Peyer's patch (tissue), 4 donors: ENCODE results near the gene C10orf67. TPM values are rescaled to one million over a fixed set of nuclear protein-coding genes. Genes with fewer than 3 reads are reported as not detected.

ENCODE experiments used
- DNase-seq, 3 donors: peaks; one replicate each; pipeline ENCODE4 v3.0.0-alpha.2; 2017 to 2019
- H3K27ac ChIP-seq, 4 donors: fragments of 200-600 bp; sonication (generic); one replicate each; pipeline ENCODE4 v1.5.1; 2016 to 2019
- H3K27me3 ChIP-seq, 2 donors: fragments of 200-600 bp; sonication (generic); one replicate each; pipeline ENCODE4 v1.5.1; 2019
- H3K36me3 ChIP-seq, 3 donors: fragments of 200-600 bp; sonication (generic); one replicate each; pipeline ENCODE4 v1.5.1; 2016 to 2019
- H3K4me1 ChIP-seq, 4 donors: fragments of 200-600 bp; sonication (generic); one replicate each; pipeline ENCODE4 v1.5.1; 2016 to 2019
- H3K4me3 ChIP-seq, 4 donors: fragments of 200-600 bp; sonication (generic); 1 replicate in 3 of 4; 2 replicates in 1 of 4; pipeline ENCODE4 v1.5.1; 2016 to 2019; ENCODE audit warnings: mild to moderate bottlenecking in 1 of 4
- H3K9me3 ChIP-seq, 4 donors: fragments of 200-600 bp; sonication (generic); one replicate each; pipeline ENCODE4 v1.5.1; 2016 to 2019; ENCODE audit warnings: mild to moderate bottlenecking in 1 of 4
- CTCF ChIP-seq, 6 experiments: fragments of 450-650 bp in 4 of 6; fragments of 200-600 bp in 2 of 6; sonication (generic) in 1 of 6; IDR thresholded peaks; one replicate each; pipeline ENCODE4 v1.5.1; 2017 to 2019; ENCODE audit warnings: antibody characterized with exemption in 6 of 6, mild to moderate bottlenecking in 3 of 6, moderate library complexity in 1 of 6
- POLR2A ChIP-seq, 2 donors: fragments of 450-650 bp; IDR thresholded peaks; one replicate each; pipeline ENCODE4 v1.5.1; 2017; ENCODE audit warnings: antibody characterized with exemption in 2 of 2, mild to moderate bottlenecking in 2 of 2, moderate library complexity in 2 of 2
- total RNA-seq, 4 donors: library from RNA; depleted of rRNA; stranded (reverse); fragments of >200 nt; gene quantifications; one replicate each; pipeline ENCODE4 v1.1.0, GENCODE V29; 2016

The C10orf67 gene
- total RNA-seq, 4 donors from 2014 or later, result 1.2 TPM; not detected in 3

- H3K4me3 ChIP-seq, result no peak overlapping the region
- no peaks in the 10 kb centered on the region for H3K4me1 ChIP-seq
- no peaks in the 10 kb centered on the region for H3K36me3 ChIP-seq
- H3K27me3 ChIP-seq, result peaks cover 0 to 5% of the 10 kb centered on the region in 2 donors
- no peak overlapping the region for H3K27ac ChIP-seq
- TF ChIP-seq CTCF (IDR thresholded peaks at IDR 0.05) (no peak), POLR2A (IDR thresholded peaks at IDR 0.05) (no peak)
- H3K9me3 ChIP-seq, result no peaks in the 10 kb centered on the region
- no peak for DNase-seq
Measured at GRCh38 chr10:23204773-23205172, 139.8 kb downstream of the C10orf67 start.

- no peak overlapping the region for H3K27ac ChIP-seq
- peaks cover 0 to 9% of the 10 kb centered on the region in 2 donors for H3K27me3 ChIP-seq
- no peak for DNase-seq
- TF ChIP-seq POLR2A (IDR thresholded peaks at IDR 0.05) (no peak), CTCF (IDR thresholded peaks at IDR 0.05) (no peak)
- H3K4me3 ChIP-seq, result no peak overlapping the region
- H3K36me3 ChIP-seq, result no peaks in the 10 kb centered on the region
- no peaks in the 10 kb centered on the region for H3K4me1 ChIP-seq
- no peaks in the 10 kb centered on the region for H3K9me3 ChIP-seq
Measured at GRCh38 chr10:23203369-23204325, 140.9 kb downstream of the C10orf67 start.

- peaks cover 0 to 9% of the 10 kb centered on the region in 2 donors for H3K27me3 ChIP-seq
- DNase-seq, result no peak
- H3K9me3 ChIP-seq, result no peaks in the 10 kb centered on the region
- no peaks in the 10 kb centered on the region for H3K4me1 ChIP-seq
- no peaks in the 10 kb centered on the region for H3K36me3 ChIP-seq
- H3K4me3 ChIP-seq, result no peak overlapping the region
- no peak for TF ChIP-seq CTCF (IDR thresholded peaks at IDR 0.05)
- TF ChIP-seq POLR2A (IDR thresholded peaks at IDR 0.05), result no peak
- no peak overlapping the region for H3K27ac ChIP-seq
Measured at GRCh38 chr10:23202779-23203178, 141.8 kb downstream of the C10orf67 start.

- Histone ChIP-seq H3K9me3 (no peaks in the 10 kb centered on the region), H3K4me1 (no peaks in the 10 kb centered on the region), H3K27ac (no peak overlapping the region), H3K27me3 (peaks cover 0 to 9% of the 10 kb centered on the region in 2 donors), H3K4me3 (no peak overlapping the region), H3K36me3 (no peaks in the 10 kb centered on the region)
- TF ChIP-seq POLR2A (IDR thresholded peaks at IDR 0.05), result no peak
- no peak for TF ChIP-seq CTCF (IDR thresholded peaks at IDR 0.05)
- no peak for DNase-seq
Measured at GRCh38 chr10:23201837-23202236, 142.8 kb downstream of the C10orf67 start.

GRCh38 chr10:23200997-23201652, 143.5 kb downstream of the C10orf67 start:
- Histone ChIP-seq H3K9me3 (no peaks in the 10 kb centered on the region), H3K27me3 (peaks cover 0 to 9% of the 10 kb centered on the region in 2 donors), H3K4me1 (no peaks in the 10 kb centered on the region), H3K36me3 (no peaks in the 10 kb centered on the region), H3K27ac (no peak overlapping the region), H3K4me3 (no peak overlapping the region)
- no peak for TF ChIP-seq CTCF (IDR thresholded peaks at IDR 0.05)
- TF ChIP-seq POLR2A (IDR thresholded peaks at IDR 0.05), result no peak
- no peak for DNase-seq
